HepG2 (cell line): Measurements from ENCODE around the gene RABGAP1L. TPM values are rescaled to one million over a fixed set of nuclear protein-coding genes. Genes with fewer than 3 reads are reported as not detected.

Experiments
- ATAC-seq: fragments of 200-7000 bp; cut with Tn5 transposase; 3 replicates; pipeline ENCODE4 v1.9.1; 2020; ENCODE audit warnings: mild to moderate bottlenecking, moderate library complexity
- BruUV-seq: library from RNA; stranded (reverse); fragments of 400-500 nt; replicated peaks from 2 replicates; lab custom pipeline; 2021; lab: Mats Ljungman, UMichigan
- CTCF ChIA-PET: fragments of 300-600 bp; formaldehyde crosslinking; extraction: SDS; loops from one replicate; lab custom pipeline; 2021; ENCODE audit warnings: low total read pairs, inconsistent platforms, low intra/inter-chr PET ratio; lab: Yijun Ruan, JAX
- POLR2A ChIA-PET: fragments of 350-600 bp; sonication (Branson Sonifier 250); formaldehyde crosslinking; loops from one replicate; lab custom pipeline; 2020; ENCODE audit warnings: antibody characterized with exemption, inconsistent platforms; lab: Yijun Ruan, JAX
- DNase-seq: peaks from one replicate; pipeline ENCODE4 v3.0.0-alpha.2; 2015; ENCODE audit warnings: low spot score
- FAIRE-seq: peaks from 3 replicates; lab custom pipeline; 2011; peaks lifted over from hg19 to GRCh38; lab: Jason Lieb, UNC
- H2AFZ ChIP-seq: one replicate; pipeline ENCODE4 v1.6.1; 2011; ENCODE audit warnings: low read length, inconsistent platforms
- H3K27ac ChIP-seq: fragments of 300-600 bp; 3 replicates; pipeline ENCODE4 v1.8.0; 2011; ENCODE audit warnings: mixed run types, mild to moderate bottlenecking, mixed read lengths, low read length, inconsistent platforms; ENCODE audit not compliant: insufficient read depth; ENCODE audit errors: extremely low read length
- H3K27me3 ChIP-seq, 2 experiments: fragments of 200-600 bp in 1 of 2; 2 replicates in 1 of 2; 3 replicates in 1 of 2; pipeline versions ENCODE4 v1.6.0 to v1.8.0; 2011; ENCODE audit warnings: low read length in 2 of 2, mild to moderate bottlenecking in 2 of 2, moderate library complexity in 2 of 2, inconsistent platforms in 1 of 2; ENCODE audit not compliant: insufficient read depth in 2 of 2, control insufficient read depth in 1 of 2
- H3K36me3 ChIP-seq, 2 experiments: fragments of 200-600 bp in 1 of 2; replicated peaks in 1 of 2; 2 replicates in 1 of 2; 3 replicates in 1 of 2; pipeline versions ENCODE4 v1.5.1 to v1.8.0; 2011; ENCODE audit warnings: low read length in 2 of 2, inconsistent platforms in 1 of 2; ENCODE audit not compliant: insufficient read depth in 2 of 2, control insufficient read depth in 1 of 2
- H3K4me1 ChIP-seq: 2 replicates; pipeline ENCODE4 v1.5.1; 2012; ENCODE audit warnings: low read length, inconsistent platforms; ENCODE audit not compliant: insufficient read depth
- H3K4me2 ChIP-seq: 2 replicates; pipeline ENCODE4 v1.6.0; 2011; ENCODE audit warnings: low read depth, low read length, inconsistent platforms
- H3K4me3 ChIP-seq, 3 experiments: fragments of 200-600 bp in 1 of 3; sonication (generic), shearing (Covaris generic) in 1 of 3; replicated peaks in 1 of 3; 2 replicates each; pipeline ENCODE4 v1.5.1; 2011 to 2016; ENCODE audit warnings: low read length in 3 of 3, inconsistent platforms in 2 of 3, low read depth in 2 of 3, mild to moderate bottlenecking in 2 of 3, control low read depth in 1 of 3, mixed read lengths in 1 of 3; ENCODE audit not compliant: insufficient read depth in 1 of 3
- H3K79me2 ChIP-seq: one replicate; pipeline ENCODE4 v1.6.1; 2011; ENCODE audit warnings: low read length, inconsistent platforms; ENCODE audit not compliant: insufficient read depth
- H3K9ac ChIP-seq: 2 replicates; pipeline ENCODE4 v1.6.0; 2011; ENCODE audit warnings: mild to moderate bottlenecking, low read depth, low read length, inconsistent platforms; ENCODE audit not compliant: insufficient read depth
- H3K9me3 ChIP-seq: 2 replicates; pipeline ENCODE4 v1.5.1; 2012; ENCODE audit warnings: mild to moderate bottlenecking, low read length
- H4K20me1 ChIP-seq: 2 replicates; pipeline ENCODE4 v1.6.0; 2011; ENCODE audit warnings: inconsistent platforms, mild to moderate bottlenecking, low read length, moderate library complexity; ENCODE audit not compliant: insufficient read depth
- ARID2 ChIP-seq: sonication (generic); formaldehyde crosslinking; IDR thresholded peaks from 2 replicates; pipeline ENCODE4 v1.8.1; 2022; ENCODE audit warnings: mild to moderate bottlenecking, missing genetic modification reagents, borderline replicate concordance
- ELK4 ChIP-seq: sonication (generic); formaldehyde crosslinking; IDR thresholded peaks from 2 replicates; pipeline ENCODE4 v1.9.0; 2021; ENCODE audit warnings: missing genetic modification reagents, borderline replicate concordance
- HMGXB3 ChIP-seq: sonication (generic); formaldehyde crosslinking; IDR thresholded peaks from 2 replicates; pipeline ENCODE4 v1.4.0; 2020; ENCODE audit warnings: missing genetic modification reagents, borderline replicate concordance
- MAF1 ChIP-seq: sonication (generic); formaldehyde crosslinking; IDR thresholded peaks from 2 replicates; pipeline ENCODE4 v1.5.0; 2020; ENCODE audit warnings: missing genetic modification reagents, borderline replicate concordance
- REL ChIP-seq: sonication (generic); formaldehyde crosslinking; conservative IDR thresholded peaks from 2 replicates; pipeline ENCODE4 v1.8.0; 2022; ENCODE audit warnings: mild to moderate bottlenecking, missing genetic modification reagents, moderate library complexity
- SMAD3 ChIP-seq: sonication (generic); formaldehyde crosslinking; IDR thresholded peaks from 2 replicates; pipeline ENCODE4 v1.4.0; 2020; ENCODE audit warnings: missing genetic modification reagents
- SMC3 ChIP-seq: IDR thresholded peaks from 2 replicates; pipeline ENCODE4 v1.6.1; 2011; ENCODE audit warnings: low read length, improper control_type of control experiment
- XRCC5 ChIP-seq: fragments of 200-400 bp; formaldehyde crosslinking; optimal IDR thresholded peaks from 2 replicates; pipeline ENCODE3; 2017; ENCODE audit warnings: mild to moderate bottlenecking, low read length
- ZBTB2 ChIP-seq: sonication (generic); formaldehyde crosslinking; IDR thresholded peaks from 2 replicates; pipeline ENCODE4 v1.8.0; 2022; ENCODE audit warnings: low read depth, missing genetic modification reagents
- ZNF225 ChIP-seq: sonication (generic); formaldehyde crosslinking; IDR thresholded peaks from 2 replicates; pipeline ENCODE4 v1.4.0; 2020; ENCODE audit warnings: mild to moderate bottlenecking, missing genetic modification reagents
- ZNF230 ChIP-seq: sonication (generic); formaldehyde crosslinking; IDR thresholded peaks from 2 replicates; pipeline ENCODE4 v1.4.0; 2020; ENCODE audit warnings: mild to moderate bottlenecking, missing genetic modification reagents
- ZNF431 ChIP-seq: sonication (generic); formaldehyde crosslinking; IDR thresholded peaks from 2 replicates; pipeline ENCODE4 v1.9.0; 2022; ENCODE audit warnings: missing genetic modification reagents, low read depth, mild to moderate bottlenecking, borderline replicate concordance
- ZNF451 ChIP-seq: sonication (generic); formaldehyde crosslinking; IDR thresholded peaks from 2 replicates; pipeline ENCODE4 v1.5.0; 2020; ENCODE audit warnings: mild to moderate bottlenecking, missing genetic modification reagents
- ZNF557 ChIP-seq: sonication (generic); formaldehyde crosslinking; IDR thresholded peaks from 2 replicates; pipeline ENCODE4 v1.4.0; 2020; ENCODE audit warnings: missing genetic modification reagents
- ZNF605 ChIP-seq: sonication (generic); formaldehyde crosslinking; IDR thresholded peaks from 2 replicates; pipeline ENCODE4 v1.8.0; 2022; ENCODE audit warnings: mild to moderate bottlenecking, missing genetic modification reagents
- ZNF749 ChIP-seq: sonication (generic); formaldehyde crosslinking; IDR thresholded peaks from 2 replicates; pipeline ENCODE4 v1.8.0; 2022; ENCODE audit warnings: mild to moderate bottlenecking, missing genetic modification reagents, moderate library complexity, borderline replicate concordance
- ZNF766 ChIP-seq: sonication (generic); formaldehyde crosslinking; IDR thresholded peaks from 2 replicates; pipeline ENCODE4 v1.5.0; 2020; ENCODE audit warnings: missing genetic modification reagents, borderline replicate concordance
- ZNF772 ChIP-seq: sonication (generic); formaldehyde crosslinking; IDR thresholded peaks from 2 replicates; pipeline ENCODE4 v1.5.0; 2020; ENCODE audit warnings: mild to moderate bottlenecking, missing genetic modification reagents
- ZNF780A ChIP-seq: sonication (generic); formaldehyde crosslinking; IDR thresholded peaks from 2 replicates; pipeline ENCODE4 v1.8.0; 2022; ENCODE audit warnings: mild to moderate bottlenecking, missing genetic modification reagents, moderate library complexity
- WGBS: methylation state at CpG from one replicate; pipeline ENCODE4 v1.1.6; 2017; ENCODE audit warnings: low lambda C conversion rate; 5-methylcytosine and 5-hydroxymethylcytosine counted together
- in situ Hi-C: cut with HindIII; loops from 2 replicates; pipeline ENCODE4 v1.10.0; 2017; ENCODE audit warnings: low pct_unique_long_range_greater_than_20kb; ENCODE audit not compliant: extremely low pct_ligation_motif_present
- intact Hi-C: fragments of 100-400 bp; cut with micrococcal nuclease; formaldehyde crosslinking; loops from one replicate; pipeline ENCODE4 v1.10.0; 2022; ENCODE audit not compliant: unreplicated experiment
- polyA plus RNA-seq, 8 experiments: library from polyadenylated mRNA; depleted of rRNA in 3 of 8; stranded (reverse) in 7 of 8; unstranded in 1 of 8; fragments of >200 nt; fragmentation: Illumina TruSeq in 4 of 8; extraction: Trizol in 4 of 8; gene quantifications; 2 replicates each; pipeline versions ENCODE4 v1.2.1 to v1.2.3, GENCODE V29; 2011 to 2016; ENCODE audit warnings: low read depth in 4 of 8, missing spikeins in 1 of 8, mixed read lengths in 1 of 8; ENCODE audit not compliant: insufficient read depth in 1 of 8
- total RNA-seq, 5 experiments: library from RNA; depleted of rRNA; stranded (reverse); fragments of >200 nt; fragmentation: Illumina TruSeq; extraction: Trizol; gene quantifications; 2 replicates each; pipeline ENCODE4 v1.2.3, GENCODE V29; 2016; ENCODE audit warnings: low read depth in 1 of 5

Gene RABGAP1L
- total and polyA plus RNA-seq, 2 of the 13 experiments (the other 11 are each of a cell fraction or from before 2014, with no cell fraction given) = 7.9 to 22.6 TPM

- no peaks in the 10 kb centered on the region for H3K9me3 ChIP-seq
- no peaks in the 10 kb centered on the region; a peak in 1 of 5 replicates for H3K27me3 ChIP-seq
- CTCF ChIA-PET = no interaction called here
- WGBS = 98% methylated on average over 4 of the region's 4 CpGs
- DNase-seq (no peak), ATAC-seq (no peak), FAIRE-seq (no peak)
- no peak overlapping the region for H3K4me3 ChIP-seq
- intact Hi-C loops (no loop called here), in situ Hi-C loops (no loop called here)
- no peak overlapping the region for H3K9ac ChIP-seq
- no peaks in the 10 kb centered on the region for H4K20me1 ChIP-seq
- H3K36me3 ChIP-seq = no peaks in the 10 kb centered on the region
- POLR2A ChIA-PET = no interaction called here
- no peak overlapping the region for H3K4me2 ChIP-seq
- no TSS peak for BruUV-seq
- H2AFZ ChIP-seq = no peak overlapping the region
- H3K27ac ChIP-seq = no peak overlapping the region
- H3K4me1 ChIP-seq = no peaks in the 10 kb centered on the region
- no peaks in the 10 kb centered on the region for H3K79me2 ChIP-seq
- TF ChIP-seq ZNF780A (CRISPR knock-in tag) (no peak), SMAD3 (CRISPR knock-in tag) (no peak), ZNF431 (CRISPR knock-in tag) (no peak), ZNF749 (CRISPR knock-in tag) (no peak), ZNF230 (CRISPR knock-in tag) (no peak), XRCC5 (no peak), ZNF772 (no peak), SMC3 (no peak), ARID2 (no peak), ZNF766 (CRISPR knock-in tag) (no peak), REL (no peak), MAF1 (CRISPR knock-in tag) (no peak), ZNF451 (CRISPR knock-in tag) (no peak), ZNF605 (CRISPR knock-in tag) (no peak), ZNF557 (CRISPR knock-in tag) (no peak), ZBTB2 (no peak), ELK4 (no peak), ZNF225 (CRISPR knock-in tag) (no peak), HMGXB3 (CRISPR knock-in tag) (no peak)
Measured at GRCh38 chr1:174637487-174637886, 478.2 kb downstream of the RABGAP1L start.
